ENCODE results near the gene GMEB2.
A peak's percentile ranks its signal among the peaks of the same experiment; 100 is the strongest.
"Not testable (repeated sequence)": the region's sequence is repeated elsewhere in the genome, so short reads cannot be mapped to it uniquely, and the experiment has no call there.

Gene GMEB2

GRCh38 chr20:63657260-63657936, 30.5 kb upstream of the GMEB2 start:
- no peak for DNase-seq (ENCODE audit: low read depth in 2 of 2)

- DNase-seq (ENCODE audit: low read depth in 2 of 2), result no peak
Observed at GRCh38 chr20:63656451-63656850, 29.6 kb upstream of the GMEB2 start.

GRCh38 chr20:63655249-63655648, 28.3 kb upstream of the GMEB2 start:
- DNase-seq (ENCODE audit: low read depth in 2 of 2), result no peak

- DNase-seq (ENCODE audit: low read depth in 2 of 2), result no peak
Observed at GRCh38 chr20:63653974-63654668, 27.2 kb upstream of the GMEB2 start.

GRCh38 chr20:63653041-63653973, 26.4 kb upstream of the GMEB2 start, which contains the start of gene STMN3:
TSS of gene STMN3 (minus strand) at chr20:63653424. CDS start at chr20:63653345, 79 bp downstream.
- peak; percentile 42 to 54 for DNase-seq (ENCODE audit: low read depth in 2 of 2)

- no peak for DNase-seq (ENCODE audit: low read depth in 2 of 2)
Observed at GRCh38 chr20:63652192-63652980, 25.5 kb upstream of the GMEB2 start.

- no peak for DNase-seq (ENCODE audit: low read depth in 2 of 2)
Observed at GRCh38 chr20:63651942-63652191, 25.0 kb upstream of the GMEB2 start.

- not testable (repeated sequence) for DNase-seq (ENCODE audit: low read depth in 2 of 2)
Observed at GRCh38 chr20:63650486-63650885, 23.6 kb upstream of the GMEB2 start.

GRCh38 chr20:63648895-63649589, 22.1 kb upstream of the GMEB2 start:
- DNase-seq (ENCODE audit: low read depth in 2 of 2), result no peak

GRCh38 chr20:63648190-63648589, 21.3 kb upstream of the GMEB2 start:
- DNase-seq (ENCODE audit: low read depth in 2 of 2), result no peak

GRCh38 chr20:63645218-63645617, 18.3 kb upstream of the GMEB2 start:
- no peak for DNase-seq (ENCODE audit: low read depth in 2 of 2)

- no peak for DNase-seq (ENCODE audit: low read depth in 2 of 2)
Observed at GRCh38 chr20:63643946-63644345, 17.0 kb upstream of the GMEB2 start.

- DNase-seq (ENCODE audit: low read depth in 2 of 2), result no peak
Observed at GRCh38 chr20:63643499-63643898, 16.6 kb upstream of the GMEB2 start.

GRCh38 chr20:63642527-63643247, 15.8 kb upstream of the GMEB2 start:
- no peak for DNase-seq (ENCODE audit: low read depth in 2 of 2)

GRCh38 chr20:63641792-63642523, 15.1 kb upstream of the GMEB2 start:
- peak; percentile 97 to 98 for DNase-seq (ENCODE audit: low read depth in 2 of 2)

GRCh38 chr20:63641146-63641791, 14.4 kb upstream of the GMEB2 start:
- no peak for DNase-seq (ENCODE audit: low read depth in 2 of 2)

GRCh38 chr20:63640686-63641085, 13.8 kb upstream of the GMEB2 start:
- not testable (repeated sequence) for DNase-seq (ENCODE audit: low read depth in 2 of 2)

- DNase-seq (ENCODE audit: low read depth in 2 of 2), result no peak
Observed at GRCh38 chr20:63640086-63640485, 13.2 kb upstream of the GMEB2 start.
